H1 (cell line): Measurements from ENCODE around the gene OMP. TPM values are rescaled to one million over a fixed set of nuclear protein-coding genes. Genes with fewer than 3 reads are reported as not detected.

Source experiments
- CTCF ChIA-PET: fragments of 300-600 bp; sonication (Branson Sonifier 250); formaldehyde crosslinking; loops from one replicate; lab custom pipeline; 2021; ENCODE audit not compliant: partially characterized antibody; lab: Charles Lee
- POLR2A ChIA-PET: fragments of 300-600 bp; sonication (Branson Sonifier 250); formaldehyde crosslinking; loops from one replicate; lab custom pipeline; 2021; ENCODE audit warnings: inconsistent platforms; ENCODE audit not compliant: partially characterized antibody; lab: Charles Lee
- DNase-seq, 2 experiments: peaks; one replicate each; pipeline versions ENCODE4 v3.0.0 to v3.0.0-alpha.2; 2010 to 2022; ENCODE audit warnings: low spot score in 2 of 2, low read depth in 1 of 2, mixed read lengths in 1 of 2
- FAIRE-seq: peaks from 2 replicates; lab custom pipeline; 2011; peaks lifted over from hg19 to GRCh38; lab: Jason Lieb, UNC
- H2AFZ ChIP-seq: 2 replicates; pipeline ENCODE4 v1.8.1; 2012; ENCODE audit warnings: low read length, inconsistent platforms
- H2AK5ac ChIP-seq: 2 replicates; pipeline ENCODE4 v1.6.1; 2013; ENCODE audit warnings: low read depth, low read length
- H2BK120ac ChIP-seq: replicated peaks from 2 replicates; pipeline ENCODE3; 2013; ENCODE audit warnings: low read depth, low read length, inconsistent platforms
- H2BK12ac ChIP-seq: 2 replicates; pipeline ENCODE4 v1.6.1; 2013; ENCODE audit warnings: low read depth, low read length
- H2BK15ac ChIP-seq: 2 replicates; pipeline ENCODE4 v1.6.1; 2013; ENCODE audit warnings: low read length
- H2BK20ac ChIP-seq: 2 replicates; pipeline ENCODE4 v1.6.1; 2013; ENCODE audit warnings: low read length
- H2BK5ac ChIP-seq: 2 replicates; pipeline ENCODE4 v1.6.1; 2013; ENCODE audit warnings: low read depth, low read length
- H3K14ac ChIP-seq: 2 replicates; pipeline ENCODE4 v1.6.1; 2013; ENCODE audit warnings: inconsistent platforms; ENCODE audit not compliant: insufficient read length
- H3K18ac ChIP-seq: 2 replicates; pipeline ENCODE4 v1.6.1; 2013; ENCODE audit warnings: low read length; ENCODE audit errors: extremely low read depth
- H3K23ac ChIP-seq: 2 replicates; pipeline ENCODE4 v1.6.1; 2013; ENCODE audit warnings: inconsistent platforms; ENCODE audit not compliant: insufficient read length
- H3K23me2 ChIP-seq: 2 replicates; pipeline ENCODE4 v1.6.1; 2013; ENCODE audit warnings: low read depth, low read length
- H3K27ac ChIP-seq: 2 replicates; pipeline ENCODE4 v1.6.1; 2011; ENCODE audit warnings: low read depth, low read length, inconsistent platforms
- H3K27me3 ChIP-seq, 4 experiments: replicated peaks in 1 of 4; 1 replicate in 1 of 4; 2 replicates in 3 of 4; pipeline versions ENCODE4 v1.6.1 to v1.8.1; 2011 to 2013; ENCODE audit warnings: low read length in 3 of 4, mild to moderate bottlenecking in 3 of 4, inconsistent platforms in 2 of 4, mixed read lengths in 2 of 4, moderate library complexity in 1 of 4; ENCODE audit not compliant: control insufficient read depth in 3 of 4, insufficient read depth in 3 of 4; ENCODE audit errors: extremely low read depth in 1 of 4
- H3K36me3 ChIP-seq, 4 experiments: 2 replicates each; pipeline versions ENCODE4 v1.6.1 to v1.8.1; 2011 to 2013; ENCODE audit warnings: mild to moderate bottlenecking in 4 of 4, low read length in 3 of 4, moderate library complexity in 2 of 4, control low read depth in 1 of 4, inconsistent platforms in 1 of 4; ENCODE audit not compliant: insufficient read depth in 4 of 4, control insufficient read depth in 2 of 4
- H3K4ac ChIP-seq: replicated peaks from 2 replicates; pipeline ENCODE3; 2013; ENCODE audit warnings: low read length, low read depth, mixed read lengths, inconsistent platforms; ENCODE audit not compliant: insufficient read length
- H3K4me1 ChIP-seq, 4 experiments: replicated peaks in 1 of 4; 1 replicate in 1 of 4; 2 replicates in 3 of 4; pipeline versions ENCODE4 v1.6.1 to v1.8.1; 2011 to 2013; ENCODE audit warnings: low read length in 3 of 4, inconsistent platforms in 2 of 4, mixed read lengths in 1 of 4; ENCODE audit not compliant: insufficient read depth in 4 of 4, control insufficient read depth in 3 of 4
- H3K4me2 ChIP-seq, 2 experiments: 2 replicates each; pipeline versions ENCODE4 v1.6.1 to v1.8.1; 2011 to 2013; ENCODE audit warnings: low read depth in 2 of 2, low read length in 2 of 2, control low read depth in 1 of 2, inconsistent platforms in 1 of 2, mild to moderate bottlenecking in 1 of 2; ENCODE audit not compliant: insufficient read depth in 1 of 2
- H3K4me3 ChIP-seq, 4 experiments: fragments of 200-600, 300-600 bp in 1 of 4; sonication (generic), shearing (Covaris generic), sonication (Bioruptor Twin) in 1 of 4; 2 replicates each; pipeline versions ENCODE4 v1.5.1 to v1.8.1; 2011 to 2016; ENCODE audit warnings: low read length in 4 of 4, low read depth in 3 of 4, control low read depth in 2 of 4, inconsistent platforms in 2 of 4, mild to moderate bottlenecking in 2 of 4, mixed read lengths in 1 of 4, moderate library complexity in 1 of 4; ENCODE audit not compliant: insufficient read depth in 2 of 4; ENCODE audit errors: extremely low read depth in 1 of 4
- H3K56ac ChIP-seq: replicated peaks from 2 replicates; pipeline ENCODE3; 2013; ENCODE audit warnings: low read depth, mild to moderate bottlenecking, mixed read lengths, low read length, inconsistent platforms; ENCODE audit not compliant: insufficient read length
- H3K79me1 ChIP-seq: 2 replicates; pipeline ENCODE4 v1.6.1; 2013; ENCODE audit warnings: low read depth, low read length, control low read depth
- H3K79me2 ChIP-seq, 2 experiments: 2 replicates each; pipeline versions ENCODE4 v1.6.1 to v1.8.1; 2012 to 2013; ENCODE audit warnings: low read length in 2 of 2, mild to moderate bottlenecking in 2 of 2, inconsistent platforms in 1 of 2; ENCODE audit not compliant: insufficient read depth in 2 of 2, control insufficient read depth in 1 of 2
- H3K9ac ChIP-seq, 4 experiments: replicated peaks in 1 of 4; 1 replicate in 1 of 4; 2 replicates in 3 of 4; pipeline versions ENCODE4 v1.6.1 to v1.8.1; 2011 to 2013; ENCODE audit warnings: low read depth in 3 of 4, low read length in 3 of 4, control low read depth in 2 of 4, mild to moderate bottlenecking in 2 of 4, moderate library complexity in 2 of 4, inconsistent platforms in 1 of 4; ENCODE audit errors: extremely low read depth in 1 of 4
- H3K9me3 ChIP-seq, 2 experiments: 2 replicates each; pipeline versions ENCODE4 v1.6.1 to v1.8.1; 2012 to 2013; ENCODE audit warnings: mild to moderate bottlenecking in 2 of 2, moderate library complexity in 2 of 2, control low read depth in 1 of 2, inconsistent platforms in 1 of 2, low read depth in 1 of 2, low read length in 1 of 2, mixed read lengths in 1 of 2; ENCODE audit not compliant: insufficient read depth in 2 of 2
- H4K20me1 ChIP-seq, 2 experiments: replicated peaks in 1 of 2; 2 replicates each; pipeline versions ENCODE3 to v1.8.1; 2011 to 2013; ENCODE audit warnings: inconsistent platforms in 2 of 2, low read length in 2 of 2, mild to moderate bottlenecking in 1 of 2; ENCODE audit not compliant: insufficient read depth in 2 of 2, control insufficient read depth in 1 of 2
- H4K5ac ChIP-seq: 2 replicates; pipeline ENCODE4 v1.6.1; 2013; ENCODE audit warnings: low read length, low read depth, mixed read lengths, inconsistent platforms; ENCODE audit not compliant: insufficient read length
- H4K8ac ChIP-seq: 2 replicates; pipeline ENCODE4 v1.8.0; 2013; ENCODE audit warnings: mild to moderate bottlenecking, moderate library complexity, low read length, inconsistent platforms; ENCODE audit not compliant: insufficient read depth; ENCODE audit errors: extremely low read depth
- H4K91ac ChIP-seq: replicated peaks from 2 replicates; pipeline ENCODE3; 2013; ENCODE audit warnings: low read length, mixed read lengths, inconsistent platforms; ENCODE audit not compliant: insufficient read length
- BACH1 ChIP-seq: IDR thresholded peaks from 2 replicates; pipeline ENCODE4 v1.6.1; 2012; ENCODE audit warnings: low read length, improper control_type of control experiment
- CHD1 ChIP-seq: IDR thresholded peaks from 2 replicates; pipeline ENCODE4 v1.6.1; 2012; ENCODE audit warnings: low read depth, low read length, improper control_type of control experiment
- CHD2 ChIP-seq: IDR thresholded peaks from 2 replicates; pipeline ENCODE4 v1.6.1; 2012; ENCODE audit warnings: low read length, improper control_type of control experiment
- HDAC2 ChIP-seq, 2 experiments: fragments of 300-600 bp in 1 of 2; sonication (generic) in 1 of 2; IDR thresholded peaks; 2 replicates each; pipeline ENCODE4 v1.6.1; 2011 to 2012; ENCODE audit warnings: low read depth in 2 of 2, low read length in 2 of 2, mild to moderate bottlenecking in 2 of 2, moderate library complexity in 2 of 2, borderline replicate concordance in 1 of 2, inconsistent platforms in 1 of 2
- KDM5A ChIP-seq: fragments of 200-600 bp; IDR thresholded peaks from 2 replicates; pipeline ENCODE4 v1.7.1; 2012; ENCODE audit warnings: mild to moderate bottlenecking, low read length, inconsistent platforms, mixed read lengths
- NRF1 ChIP-seq: IDR thresholded peaks from 2 replicates; pipeline ENCODE4 v1.6.1; 2011; ENCODE audit warnings: mild to moderate bottlenecking, low read depth, low read length, improper control_type of control experiment
- POLR2A ChIP-seq, 2 experiments: IDR thresholded peaks; 1 replicate in 1 of 2; 2 replicates in 1 of 2; pipeline ENCODE4 v1.6.1; 2011; ENCODE audit warnings: low read depth in 2 of 2, low read length in 2 of 2, mild to moderate bottlenecking in 2 of 2; ENCODE audit errors: control extremely low read depth in 1 of 2
- POU5F1 ChIP-seq: IDR thresholded peaks from 2 replicates; pipeline ENCODE4 v1.6.1; 2011; ENCODE audit warnings: low read depth, mild to moderate bottlenecking, low read length, moderate library complexity
- RBBP5 ChIP-seq: IDR thresholded peaks from 2 replicates; pipeline ENCODE4 v1.7.1; 2012; ENCODE audit warnings: low read depth, mild to moderate bottlenecking, inconsistent platforms, low read length, moderate library complexity, borderline replicate concordance
- SIRT6 ChIP-seq: IDR thresholded peaks from one replicate; pipeline ENCODE4 v1.7.1; 2012; ENCODE audit warnings: low read length, inconsistent platforms
- SIX5 ChIP-seq: IDR thresholded peaks from 2 replicates; pipeline ENCODE4 v1.6.1; 2011; ENCODE audit warnings: mild to moderate bottlenecking, low read depth, low read length
- WGBS, 2 experiments: shearing (Covaris generic) in 1 of 2; methylation state at CpG; one replicate each; pipeline versions ENCODE4 v1.1.6 to v1.1.7; 2013 to 2015; ENCODE audit warnings: low lambda C conversion rate in 2 of 2, mixed read lengths in 2 of 2, inconsistent platforms in 1 of 2, low coverage in 1 of 2, missing lambda C conversion rate in 1 of 2; ENCODE audit not compliant: insufficient replicate concordance in 2 of 2, insufficient coverage in 1 of 2, insufficient read length in 1 of 2; ENCODE audit errors: extremely low coverage in 1 of 2, missing lambda C conversion rate in 1 of 2; 5-methylcytosine and 5-hydroxymethylcytosine counted together
- polyA plus RNA-seq, 7 experiments: library from polyadenylated mRNA; depleted of rRNA in 3 of 7; stranded (reverse) in 5 of 7; unstranded in 2 of 7; fragments of >200 nt in 5 of 7; fragments of 200-250 nt in 2 of 7; gene quantifications; 1 replicate in 5 of 7; 2 replicates in 1 of 7; 4 replicates in 1 of 7; pipeline versions ENCODE4 v1.2.1 to v1.2.3, GENCODE V29; 2011 to 2013; ENCODE audit warnings: missing spikeins in 2 of 7, mixed read lengths in 2 of 7
- total RNA-seq: library from RNA; stranded (reverse); fragmentation: NEBNext Ultra II Directional; extraction: Animal tissue kit (Norgen Biotek cat#: 25700); gene quantifications from 2 replicates; pipeline ENCODE4 v1.2.1, GENCODE V29; 2021
- TF ChIP-seq, protein P1 (sequence below): IDR thresholded peaks from 2 replicates; pipeline ENCODE4 v1.6.1; 2012; ENCODE audit warnings: inconsistent platforms

The OMP gene
- total and polyA plus RNA-seq, 2 of the 8 experiments (the other 6 are each of a cell fraction or from before 2014, with no cell fraction given) = not detected

GRCh38 chr11:77095551-77096490 is 6.8 kb upstream of the OMP start:
- H3K4me2 ChIP-seq = no peak overlapping the region
- CTCF ChIA-PET = interaction anchor here (0.7 to 11.6 kb wide), 11 partner anchors 9 to 176 kb away, joined by 3 to 297 read pairs (median 5); partner anchors contain the start of genes MYO7A and OMP
- H3K4me1 ChIP-seq = peaks cover 0 to 2% (median 1%) of the 10 kb centered on the region in 4 experiments; a peak in 3 of 7 replicates
- H3K4me3 ChIP-seq = no peak overlapping the region
- no peaks in the 10 kb centered on the region for H3K23me2 ChIP-seq
- FAIRE-seq (no peak), DNase-seq (no peak)
- no peaks in the 10 kb centered on the region for H3K9me3 ChIP-seq
- H4K20me1 ChIP-seq = peaks cover 0 to 4% of the 10 kb centered on the region in 2 experiments
- H2BK15ac ChIP-seq = no peak overlapping the region
- H3K18ac ChIP-seq = no peak overlapping the region
- POLR2A ChIA-PET = interaction anchor here (1.1 to 1.5 kb wide), 2 partner anchors 14 to 53 kb away, joined by 3 read pairs; no protein-coding TSS in a partner anchor
- no peak overlapping the region for H4K91ac ChIP-seq
- no peak overlapping the region for H2BK20ac ChIP-seq
- H3K36me3 ChIP-seq = no peaks in the 10 kb centered on the region
- H3K14ac ChIP-seq = no peak overlapping the region
- no peak overlapping the region for H3K56ac ChIP-seq
- no peak overlapping the region for H2AK5ac ChIP-seq
- no peaks in the 10 kb centered on the region for H3K79me1 ChIP-seq
- H2BK5ac ChIP-seq = no peak overlapping the region
- no peak overlapping the region for H3K23ac ChIP-seq
- WGBS, 2 experiments = 84% methylated on average over 16 of the region's 21 CpGs; no CpG with 5 or more reads in 1 of the 2 experiments
- no peak overlapping the region for H3K27ac ChIP-seq
- H2BK12ac ChIP-seq = no peak overlapping the region
- H3K27me3 ChIP-seq = no peaks in the 10 kb centered on the region
- H2BK120ac ChIP-seq = no peak overlapping the region
- H3K4ac ChIP-seq = no peak overlapping the region
- H3K9ac ChIP-seq = no peak overlapping the region
- no peak overlapping the region for H2AFZ ChIP-seq
- H4K5ac ChIP-seq = no peak overlapping the region
- H4K8ac ChIP-seq = no peak overlapping the region
- H3K79me2 ChIP-seq = no peaks in the 10 kb centered on the region
- TF ChIP-seq POU5F1 (no peak), BACH1 (no peak), NRF1 (no peak), CHD1 (no peak), POLR2A (IDR thresholded peaks at IDR 0.05; ENCODE audit: control extremely low read depth in 1 of 2, low read depth in 2 of 2, low read length in 2 of 2) (no peak), HDAC2 (IDR thresholded peaks at IDR 0.05; ENCODE audit: borderline replicate concordance in 1 of 2, low read depth in 2 of 2, low read length in 2 of 2) (no peak), SIRT6 (no peak), SIX5 (no peak), RBBP5 (no peak), KDM5A (no peak), CHD2 (no peak)
- TF ChIP-seq, protein P1, sequence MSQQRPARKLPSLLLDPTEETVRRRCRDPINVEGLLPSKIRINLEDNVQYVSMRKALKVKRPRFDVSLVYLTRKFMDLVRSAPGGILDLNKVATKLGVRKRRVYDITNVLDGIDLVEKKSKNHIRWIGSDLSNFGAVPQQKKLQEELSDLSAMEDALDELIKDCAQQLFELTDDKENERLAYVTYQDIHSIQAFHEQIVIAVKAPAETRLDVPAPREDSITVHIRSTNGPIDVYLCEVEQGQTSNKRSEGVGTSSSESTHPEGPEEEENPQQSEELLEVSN = no peak
